K562 (cell line): Measurements from ENCODE around the gene FRMPD1. TPM values are rescaled to one million over a fixed set of nuclear protein-coding genes. Genes with fewer than 3 reads are reported as not detected.

Source experiments
- ATAC-seq: fragments of 200-7000 bp; cut with Tn5 transposase; 3 replicates; pipeline ENCODE4 v1.9.1; 2020; ENCODE audit warnings: moderate library complexity
- BruUV-seq: library from RNA; stranded (reverse); fragments of 400-500 nt; replicated peaks from 2 replicates; lab custom pipeline; 2021; lab: Mats Ljungman, UMichigan
- CTCF ChIA-PET: fragments of 300-600 bp; formaldehyde crosslinking; extraction: SDS; loops from one replicate; lab custom pipeline; 2021; ENCODE audit warnings: low intra/inter-chr PET ratio; lab: Yijun Ruan, JAX
- POLR2A ChIA-PET: fragments of 300-600, 350-650 bp; sonication (Branson Sonifier 250); formaldehyde crosslinking; extraction: SDS; loops from one replicate; lab custom pipeline; 2021; ENCODE audit warnings: antibody characterized with exemption, inconsistent platforms; lab: Yijun Ruan, JAX
- DNase-seq, 4 experiments: peaks; one replicate each; pipeline versions ENCODE4 v3.0.0 to v3.0.0-alpha.2; 2011 to 2018; ENCODE audit warnings: low spot score in 3 of 4, mixed read lengths in 3 of 4; ENCODE audit errors: extremely low read depth in 1 of 4
- FAIRE-seq: peaks from 2 replicates; lab custom pipeline; 2011; peaks lifted over from hg19 to GRCh38; lab: Jason Lieb, UNC
- H2AFZ ChIP-seq: 2 replicates; pipeline ENCODE4 v1.6.0; 2011; ENCODE audit warnings: low read depth, low read length, control low read depth, inconsistent platforms
- H3K27ac ChIP-seq: fragments of 200-600 bp; 3 replicates; pipeline ENCODE4 v1.8.0; 2011; ENCODE audit warnings: low read depth, mild to moderate bottlenecking, control low read depth, inconsistent platforms, low read length, moderate library complexity, mixed read lengths; ENCODE audit errors: extremely low read depth
- H3K27me3 ChIP-seq, 2 experiments: fragments of 300-600 bp in 1 of 2; 2 replicates in 1 of 2; 3 replicates in 1 of 2; pipeline versions ENCODE4 v1.6.0 to v1.8.0; 2011; ENCODE audit warnings: inconsistent platforms in 2 of 2, low read length in 2 of 2, mild to moderate bottlenecking in 1 of 2, mixed read lengths in 1 of 2, moderate library complexity in 1 of 2; ENCODE audit not compliant: control insufficient read depth in 2 of 2, insufficient read depth in 2 of 2
- H3K36me3 ChIP-seq: fragments of 300-600 bp; 3 replicates; pipeline ENCODE4 v1.8.0; 2011; ENCODE audit warnings: mild to moderate bottlenecking, low read length, inconsistent platforms; ENCODE audit not compliant: control insufficient read depth, insufficient read depth
- H3K4me1 ChIP-seq, 2 experiments: fragments of 200-600 bp in 1 of 2; replicated peaks in 1 of 2; 2 replicates in 1 of 2; 3 replicates in 1 of 2; pipeline versions ENCODE4 v1.5.1 to v1.8.0; 2011; ENCODE audit warnings: inconsistent platforms in 2 of 2, low read length in 2 of 2, mild to moderate bottlenecking in 1 of 2, mixed read lengths in 1 of 2, moderate library complexity in 1 of 2; ENCODE audit not compliant: control insufficient read depth in 2 of 2, insufficient read depth in 2 of 2
- H3K4me2 ChIP-seq: 2 replicates; pipeline ENCODE4 v1.6.1; 2011; ENCODE audit warnings: low read length, control low read depth, inconsistent platforms, mixed read lengths; ENCODE audit not compliant: insufficient read depth
- H3K4me3 ChIP-seq: fragments of 200-600 bp; sonication (generic), shearing (Covaris generic); 2 replicates; pipeline ENCODE4 v1.5.1; 2016; ENCODE audit warnings: control low read depth, inconsistent platforms
- H3K79me2 ChIP-seq: fragments of 200-600 bp; 3 replicates; pipeline ENCODE4 v1.8.0; 2011; ENCODE audit warnings: low read length, inconsistent platforms; ENCODE audit not compliant: control insufficient read depth, insufficient read depth
- H3K9ac ChIP-seq, 2 experiments: 2 replicates each; pipeline versions ENCODE4 v1.6.0 to v1.6.1; 2011; ENCODE audit warnings: low read depth in 2 of 2, low read length in 2 of 2, control low read depth in 1 of 2, inconsistent platforms in 1 of 2, mild to moderate bottlenecking in 1 of 2, mixed read lengths in 1 of 2; ENCODE audit not compliant: insufficient read depth in 1 of 2
- H3K9me1 ChIP-seq: one replicate; pipeline ENCODE4 v1.6.0; 2011; ENCODE audit warnings: inconsistent platforms, mild to moderate bottlenecking, low read length, moderate library complexity; ENCODE audit not compliant: control insufficient read depth, insufficient read depth
- H3K9me3 ChIP-seq: replicated peaks from 2 replicates; pipeline ENCODE4 v1.5.1; 2011; ENCODE audit warnings: low read depth, low read length, inconsistent platforms; ENCODE audit not compliant: control insufficient read depth, insufficient read depth
- H4K20me1 ChIP-seq: replicated peaks from 2 replicates; pipeline ENCODE4 v1.6.1; 2011; ENCODE audit warnings: low read length, inconsistent platforms, mixed read lengths; ENCODE audit not compliant: control insufficient read depth, insufficient read depth
- C11orf30 ChIP-seq: fragments of 450-650 bp; IDR thresholded peaks from 2 replicates; pipeline ENCODE4 v1.6.1; 2016; ENCODE audit warnings: low read depth, mild to moderate bottlenecking
- CBX5 ChIP-seq: IDR thresholded peaks from 2 replicates; pipeline ENCODE4 v1.6.1; 2014; ENCODE audit warnings: low read depth, borderline replicate concordance
- CEBPB ChIP-seq: fragments of 450-650 bp; IDR thresholded peaks from 2 replicates; pipeline ENCODE4 v1.6.1; 2016; ENCODE audit warnings: missing genetic modification characterization, missing compliant biosample characterization
- DNMT1 ChIP-seq: fragments of 450-650 bp; IDR thresholded peaks from 2 replicates; pipeline ENCODE4 v1.6.1; 2016; ENCODE audit warnings: antibody characterized with exemption, mild to moderate bottlenecking
- FOSL1 ChIP-seq: fragments of 200-800 bp; sonication (Bioruptor generic); conservative IDR thresholded peaks from 2 replicates; pipeline ENCODE4 v1.6.1; 2016; ENCODE audit warnings: missing genetic modification characterization, missing compliant biosample characterization
- FOXA3 ChIP-seq, 2 experiments: fragments of 450-650 bp in 1 of 2; sonication (generic) in 1 of 2; formaldehyde crosslinking; IDR thresholded peaks in 1 of 2; conservative IDR thresholded peaks in 1 of 2; 2 replicates each; pipeline versions ENCODE4 v1.4.0 to v1.8.0; 2020 to 2022; ENCODE audit warnings: mild to moderate bottlenecking in 2 of 2, missing genetic modification reagents in 1 of 2
- GABPB1 ChIP-seq: sonication (generic); formaldehyde crosslinking; IDR thresholded peaks from 2 replicates; pipeline ENCODE4 v1.8.0; 2022; ENCODE audit warnings: mild to moderate bottlenecking, missing genetic modification reagents
- MAFG ChIP-seq: fragments of 450-650 bp; conservative IDR thresholded peaks from 2 replicates; pipeline ENCODE4 v1.6.1; 2016; ENCODE audit warnings: missing genetic modification characterization, missing compliant biosample characterization
- NELFE ChIP-seq: IDR thresholded peaks from 2 replicates; pipeline ENCODE4 v1.6.1; 2011; ENCODE audit warnings: mild to moderate bottlenecking; ENCODE audit not compliant: insufficient read depth, insufficient read length
- PTTG1 ChIP-seq: fragments of 450-650 bp; IDR thresholded peaks from 2 replicates; pipeline ENCODE4 v1.6.1; 2016; ENCODE audit warnings: low read depth, mild to moderate bottlenecking, missing genetic modification characterization, missing compliant biosample characterization
- RBM25 ChIP-seq: fragments of 200-400 bp; formaldehyde crosslinking; IDR thresholded peaks from 2 replicates; pipeline ENCODE4 v1.6.1; 2018; ENCODE audit warnings: low read length, low read depth, moderate library complexity; ENCODE audit not compliant: severe bottlenecking
- RUNX1 ChIP-seq: sonication (generic); IDR thresholded peaks from 2 replicates; pipeline ENCODE4 v1.6.1; 2016; ENCODE audit warnings: antibody characterized with exemption, low read depth
- TAF9B ChIP-seq: fragments of 450-650 bp; IDR thresholded peaks from 2 replicates; pipeline ENCODE4 v1.6.1; 2018; ENCODE audit warnings: mild to moderate bottlenecking; ENCODE audit not compliant: partially characterized antibody
- TGIF2 ChIP-seq: sonication (generic); formaldehyde crosslinking; IDR thresholded peaks from 2 replicates; pipeline ENCODE4 v1.8.1; 2022; ENCODE audit warnings: mild to moderate bottlenecking, missing genetic modification reagents, moderate library complexity
- TRIM25 ChIP-seq: fragments of 450-650 bp; IDR thresholded peaks from 2 replicates; pipeline ENCODE4 v1.7.0; 2016; ENCODE audit warnings: borderline replicate concordance
- WHSC1 ChIP-seq: IDR thresholded peaks from one replicate; pipeline ENCODE4 v1.6.1; 2012; ENCODE audit warnings: low read length, control low read depth, inconsistent platforms
- ZBTB33 ChIP-seq: sonication (generic); formaldehyde crosslinking; IDR thresholded peaks from 2 replicates; pipeline ENCODE4 v1.8.1; 2023; ENCODE audit warnings: mild to moderate bottlenecking, missing genetic modification reagents
- ZKSCAN8 ChIP-seq: fragments of 200-800 bp; sonication (Bioruptor generic); IDR thresholded peaks from 2 replicates; pipeline ENCODE4 v1.6.1; 2016; ENCODE audit warnings: missing genetic modification characterization, missing compliant biosample characterization
- ZNF3 ChIP-seq: fragments of 250-450 bp; sonication (Bioruptor Pico); IDR thresholded peaks from 2 replicates; pipeline ENCODE4 v1.5.0; 2021; ENCODE audit warnings: mild to moderate bottlenecking, moderate library complexity
- in situ Hi-C: fragments of 300-500 bp; cut with MboI; formaldehyde crosslinking; loops from 4 replicates; pipeline ENCODE4 v1.15.0; 2018; ENCODE audit warnings: inconsistent platforms, mixed read lengths
- intact Hi-C: fragments of 100-400 bp; cut with micrococcal nuclease; formaldehyde crosslinking; loops from 2 replicates; pipeline ENCODE4 v1.14.2; 2022
- polyA plus RNA-seq, 8 experiments: library from polyadenylated mRNA; depleted of rRNA in 4 of 8; stranded (reverse) in 5 of 8; unstranded in 3 of 8; fragments of >200 nt; fragmentation: Nextera tagmentation in 2 of 8; fragmentation: Illumina TruSeq in 1 of 8; extraction: Ambion mirVana in 2 of 8; extraction: Trizol in 1 of 8; gene quantifications; 2 replicates each; pipeline versions ENCODE4 v1.2.1 to v1.2.3, GENCODE V29; 2011 to 2014; ENCODE audit warnings: inconsistent platforms in 1 of 8, missing spikeins in 1 of 8
- total RNA-seq, 7 experiments: library from RNA; depleted of rRNA in 6 of 7; stranded (reverse); fragments of >200 nt in 6 of 7; fragmentation: Illumina TruSeq in 2 of 7; extraction: Trizol in 2 of 7; gene quantifications; 2 replicates each; pipeline versions ENCODE4 v1.2.1 to v1.2.3, GENCODE V29; 2011 to 2021; ENCODE audit warnings: low replicate concordance in 1 of 7

The FRMPD1 gene
- total and polyA plus RNA-seq, 9 of the 15 experiments (the other 6 are each of a cell fraction or from before 2014, with no cell fraction given): not detected

- ATAC-seq: no peak
- in situ Hi-C loops: no loop called here
- FAIRE-seq: no peak
- TF ChIP-seq NELFE (no peak), ZKSCAN8 (no peak), FOSL1 (tag) (no peak), TRIM25 (no peak), DNMT1 (no peak), MAFG (tag) (no peak), PTTG1 (tag) (no peak), C11orf30 (no peak), ZNF3 (CRISPR knock-in tag) (no peak), FOXA3 (CRISPR knock-in tag; conservative IDR thresholded peaks at IDR 0.05 in 1 of 2, IDR thresholded peaks at IDR 0.05 in 1 of 2) (no peak), TGIF2 (no peak), CBX5 (no peak), RUNX1 (no peak), CEBPB (tag) (no peak), WHSC1 (no peak), TAF9B (no peak), ZBTB33 (CRISPR knock-in tag) (no peak), GABPB1 (CRISPR knock-in tag) (no peak), RBM25 (no peak)
- Histone ChIP-seq H3K9ac (no peak overlapping the region), H3K4me3 (no peak overlapping the region), H3K4me2 (no peak overlapping the region), H3K27ac (no peak overlapping the region), H3K9me1 (no peaks in the 10 kb centered on the region), H3K79me2 (no peaks in the 10 kb centered on the region), H3K36me3 (no peaks in the 10 kb centered on the region), H3K4me1 (no peaks in the 10 kb centered on the region), H3K27me3 (peaks cover 12 to 22% of the 10 kb centered on the region in 2 experiments), H4K20me1 (no peaks in the 10 kb centered on the region), H2AFZ (no peak overlapping the region), H3K9me3 (no peaks in the 10 kb centered on the region)
- intact Hi-C loops: no loop called here
- DNase-seq: no peak
- POLR2A ChIA-PET: interaction anchor here (0.9 to 1.0 kb wide), 2 partner anchors 10 to 13 kb away, joined by 3 to 4 read pairs; no protein-coding TSS in a partner anchor
- BruUV-seq: no TSS peak
- CTCF ChIA-PET: no interaction called here
Measured at GRCh38 chr9:37643214-37643613, 7.5 kb upstream of the FRMPD1 start.
